HepG2 (cell line): ENCODE measurements around the gene NOTUM. TPM values are rescaled to one million over a fixed set of nuclear protein-coding genes. Genes with fewer than 3 reads are reported as not detected.

ENCODE experiments used
- ARNT2 ChIP-seq: sonication (generic); formaldehyde crosslinking; IDR thresholded peaks from 2 replicates; pipeline ENCODE4 v1.8.0; 2022; ENCODE audit warnings: mild to moderate bottlenecking, low read depth, missing genetic modification reagents, moderate library complexity
- FOSL2 ChIP-seq: sonication (generic); formaldehyde crosslinking; IDR thresholded peaks from 2 replicates; pipeline ENCODE4 v1.4.0; 2020; ENCODE audit warnings: missing genetic modification reagents
- GATAD1 ChIP-seq: IDR thresholded peaks from 2 replicates; pipeline ENCODE4 v1.6.1; 2016; ENCODE audit warnings: missing genetic modification reagents, missing compliant biosample characterization
- HCFC1 ChIP-seq: fragments of 150-350 bp; IDR thresholded peaks from 2 replicates; pipeline ENCODE4 v1.6.1; 2014; ENCODE audit warnings: low read depth, low read length
- HNRNPL ChIP-seq: fragments of 200-400 bp; formaldehyde crosslinking; IDR thresholded peaks from 2 replicates; pipeline ENCODE4 v1.6.1; 2017; ENCODE audit warnings: mild to moderate bottlenecking, low read depth, low read length
- IKZF4 ChIP-seq: sonication (generic); formaldehyde crosslinking; IDR thresholded peaks from 2 replicates; pipeline ENCODE4 v1.5.1; 2020; ENCODE audit warnings: borderline replicate concordance, mild to moderate bottlenecking, low read depth, missing genetic modification reagents; ENCODE audit errors: not compliant biosample characterization
- KDM5A ChIP-seq: fragments of 200-600 bp; sonication (generic); IDR thresholded peaks from 2 replicates; pipeline ENCODE4 v1.7.0; 2018; ENCODE audit warnings: antibody characterized with exemption, mild to moderate bottlenecking, low read length, borderline replicate concordance
- MEIS2 ChIP-seq: sonication (generic); formaldehyde crosslinking; IDR thresholded peaks from 2 replicates; pipeline ENCODE4 v1.9.0; 2021; ENCODE audit warnings: mild to moderate bottlenecking, missing genetic modification reagents
- NR2C2 ChIP-seq: sonication (generic); formaldehyde crosslinking; IDR thresholded peaks from 2 replicates; pipeline ENCODE4 v1.4.0; 2020; ENCODE audit warnings: missing genetic modification reagents, mild to moderate bottlenecking, moderate library complexity, borderline replicate concordance
- PHF8 ChIP-seq: sonication (generic); formaldehyde crosslinking; IDR thresholded peaks from 2 replicates; pipeline ENCODE4 v1.5.0; 2020; ENCODE audit warnings: missing genetic modification reagents
- PPARG ChIP-seq: conservative IDR thresholded peaks from 2 replicates; pipeline ENCODE4 v1.6.1; 2016; ENCODE audit warnings: missing biosample characterization, missing genetic modification reagents
- RBFOX2 ChIP-seq: fragments of 200-400 bp; formaldehyde crosslinking; IDR thresholded peaks from 2 replicates; pipeline ENCODE4 v1.6.1; 2017; ENCODE audit warnings: low read depth, mild to moderate bottlenecking, low read length
- RNF2 ChIP-seq: fragments of 450-650 bp; conservative IDR thresholded peaks from 2 replicates; pipeline ENCODE4 v1.6.1; 2016; ENCODE audit warnings: low read depth
- RXRB ChIP-seq: IDR thresholded peaks from 2 replicates; pipeline ENCODE4 v1.6.1; 2016; ENCODE audit warnings: borderline replicate concordance, missing genetic modification reagents, missing compliant biosample characterization
- TBP ChIP-seq: sonication (generic); formaldehyde crosslinking; IDR thresholded peaks from 2 replicates; pipeline ENCODE4 v1.5.0; 2020; ENCODE audit warnings: missing genetic modification reagents
- YEATS4 ChIP-seq: sonication (generic); formaldehyde crosslinking; IDR thresholded peaks from 2 replicates; pipeline ENCODE4 v1.4.0; 2020; ENCODE audit warnings: missing genetic modification reagents, borderline replicate concordance
- ZFP37 ChIP-seq: sonication (generic); formaldehyde crosslinking; IDR thresholded peaks from 2 replicates; pipeline ENCODE4 v1.4.0; 2020; ENCODE audit warnings: missing genetic modification reagents, borderline replicate concordance
- ZFX ChIP-seq: sonication (generic); formaldehyde crosslinking; IDR thresholded peaks from 2 replicates; pipeline ENCODE4 v1.4.0; 2020; ENCODE audit warnings: mild to moderate bottlenecking, low read depth, missing genetic modification reagents, moderate library complexity
- ZMYM4 ChIP-seq: sonication (generic); formaldehyde crosslinking; IDR thresholded peaks from 2 replicates; pipeline ENCODE4 v1.8.1; 2023; ENCODE audit warnings: mild to moderate bottlenecking, missing genetic modification reagents
- ZNF441 ChIP-seq: sonication (generic); formaldehyde crosslinking; IDR thresholded peaks from 2 replicates; pipeline ENCODE4 v1.7.0; 2021; ENCODE audit warnings: missing genetic modification reagents, borderline replicate concordance
- ZNF460 ChIP-seq: sonication (generic); formaldehyde crosslinking; IDR thresholded peaks from 2 replicates; pipeline ENCODE4 v1.5.1; 2020; ENCODE audit warnings: missing genetic modification reagents, mild to moderate bottlenecking, borderline replicate concordance
- ZNF558 ChIP-seq: sonication (generic); formaldehyde crosslinking; IDR thresholded peaks from 2 replicates; pipeline ENCODE4 v1.9.0; 2022; ENCODE audit warnings: mild to moderate bottlenecking, missing genetic modification reagents, borderline replicate concordance
- ZNF563 ChIP-seq: sonication (generic); formaldehyde crosslinking; IDR thresholded peaks from 2 replicates; pipeline ENCODE4 v1.8.0; 2022; ENCODE audit warnings: mild to moderate bottlenecking, moderate library complexity, missing genetic modification reagents
- ZNF768 ChIP-seq: sonication (generic); formaldehyde crosslinking; IDR thresholded peaks from 2 replicates; pipeline ENCODE4 v1.4.0; 2020; ENCODE audit warnings: missing genetic modification reagents
- ZSCAN25 ChIP-seq: sonication (generic); formaldehyde crosslinking; IDR thresholded peaks from 2 replicates; pipeline ENCODE4 v1.8.0; 2022; ENCODE audit warnings: mild to moderate bottlenecking, missing genetic modification reagents
- ZSCAN29 ChIP-seq: sonication (generic); formaldehyde crosslinking; conservative IDR thresholded peaks from 2 replicates; pipeline ENCODE4 v1.4.0; 2020; ENCODE audit warnings: mild to moderate bottlenecking, missing genetic modification reagents
- polyA plus RNA-seq, 8 experiments: library from polyadenylated mRNA; depleted of rRNA in 3 of 8; stranded (reverse) in 7 of 8; unstranded in 1 of 8; fragments of >200 nt; fragmentation: Illumina TruSeq in 4 of 8; extraction: Trizol in 4 of 8; gene quantifications; 2 replicates each; pipeline versions ENCODE4 v1.2.1 to v1.2.3, GENCODE V29; 2011 to 2016; ENCODE audit warnings: low read depth in 4 of 8, missing spikeins in 1 of 8, mixed read lengths in 1 of 8; ENCODE audit not compliant: insufficient read depth in 1 of 8
- total RNA-seq, 5 experiments: library from RNA; depleted of rRNA; stranded (reverse); fragments of >200 nt; fragmentation: Illumina TruSeq; extraction: Trizol; gene quantifications; 2 replicates each; pipeline ENCODE4 v1.2.3, GENCODE V29; 2016; ENCODE audit warnings: low read depth in 1 of 5
- TF ChIP-seq, protein P1 (sequence below): sonication (generic); formaldehyde crosslinking; IDR thresholded peaks from 2 replicates; pipeline ENCODE4 v1.9.0; 2021; ENCODE audit warnings: missing genetic modification reagents, mild to moderate bottlenecking, borderline replicate concordance
- TF ChIP-seq, protein P2 (sequence below): IDR thresholded peaks from 2 replicates; pipeline ENCODE4 v1.6.1; 2016; ENCODE audit warnings: missing compliant biosample characterization, missing genetic modification reagents, borderline replicate concordance

Gene NOTUM
- total and polyA plus RNA-seq, 2 of the 13 experiments (the other 11 are each of a cell fraction or from before 2014, with no cell fraction given) = 150 to 160 TPM

DNA sequence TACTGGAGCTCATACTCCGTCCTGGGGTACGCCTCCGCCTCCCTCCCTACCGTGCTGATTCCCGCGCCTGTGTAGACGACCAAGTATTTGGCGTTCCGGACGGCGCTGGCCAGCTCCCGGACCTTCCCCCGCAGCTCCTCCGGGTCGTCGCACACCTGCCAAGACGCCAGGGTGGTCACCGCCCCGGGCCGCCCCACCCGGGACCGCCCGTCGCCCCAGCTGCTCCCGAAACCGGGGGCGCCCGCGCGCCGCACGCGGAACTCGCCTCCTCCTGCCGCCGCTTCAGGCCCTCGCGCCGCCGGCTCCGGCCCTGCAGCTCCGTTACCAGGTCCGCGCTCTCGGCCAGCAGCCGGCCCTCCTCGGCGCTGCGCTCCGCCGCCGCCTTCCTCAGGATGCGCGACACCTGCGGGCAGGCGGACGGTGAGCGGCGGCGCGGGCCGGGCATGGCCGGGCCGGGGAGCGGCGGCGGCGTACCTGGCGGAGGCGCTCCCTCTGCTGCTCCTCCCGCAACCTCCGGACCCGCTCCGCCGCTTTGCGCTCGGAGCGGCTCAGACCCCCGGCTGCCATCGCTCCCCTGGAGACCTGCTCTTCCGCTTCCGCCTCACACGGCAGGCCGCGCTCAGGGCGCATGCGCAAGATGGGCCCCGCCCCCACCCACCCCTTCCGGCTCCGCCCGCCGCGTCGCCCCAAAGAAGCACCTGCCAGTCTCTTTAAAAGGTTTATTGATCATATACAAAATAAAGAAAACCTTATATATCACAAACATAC lies 43.2 kb downstream of the NOTUM start, which contains the start of gene SIRT7 (continued):
- no peak for TF ChIP-seq PPARG
- peak; percentile 88; the same call in 1 of the 2 replicates for TF ChIP-seq ARNT2 (CRISPR knock-in tag)
- no peak for TF ChIP-seq ZMYM4 (CRISPR knock-in tag)
- no peak for TF ChIP-seq HNRNPL
- peak; percentile 42; the same call in 1 of the 2 replicates for TF ChIP-seq PHF8
- 0 out of 2 replicates have a peak, but pooled peaks have one; percentile 40 for TF ChIP-seq MEIS2 (CRISPR knock-in tag)
- TF ChIP-seq IKZF4 (CRISPR knock-in tag) = peak; percentile 66
- TF ChIP-seq ZFP37 (CRISPR knock-in tag) = no peak
- TF ChIP-seq ZNF558 (CRISPR knock-in tag) = peak; percentile 57; the same call in 1 of the 2 replicates
- TF ChIP-seq TBP = no peak
- TF ChIP-seq ZFX = peak; percentile 72
- TF ChIP-seq HCFC1 = peak; percentile 11; the same call in 1 of the 2 replicates
- TF ChIP-seq ZNF563 (CRISPR knock-in tag) = peak; percentile 56; the same call in 1 of the 2 replicates
- TF ChIP-seq RNF2 = 0 out of 2 replicates have a peak, but pooled peaks have one; percentile 29
- peak; percentile 37; the same call in 1 of the 2 replicates for TF ChIP-seq NR2C2 (CRISPR knock-in tag)
- TF ChIP-seq, protein P1, sequence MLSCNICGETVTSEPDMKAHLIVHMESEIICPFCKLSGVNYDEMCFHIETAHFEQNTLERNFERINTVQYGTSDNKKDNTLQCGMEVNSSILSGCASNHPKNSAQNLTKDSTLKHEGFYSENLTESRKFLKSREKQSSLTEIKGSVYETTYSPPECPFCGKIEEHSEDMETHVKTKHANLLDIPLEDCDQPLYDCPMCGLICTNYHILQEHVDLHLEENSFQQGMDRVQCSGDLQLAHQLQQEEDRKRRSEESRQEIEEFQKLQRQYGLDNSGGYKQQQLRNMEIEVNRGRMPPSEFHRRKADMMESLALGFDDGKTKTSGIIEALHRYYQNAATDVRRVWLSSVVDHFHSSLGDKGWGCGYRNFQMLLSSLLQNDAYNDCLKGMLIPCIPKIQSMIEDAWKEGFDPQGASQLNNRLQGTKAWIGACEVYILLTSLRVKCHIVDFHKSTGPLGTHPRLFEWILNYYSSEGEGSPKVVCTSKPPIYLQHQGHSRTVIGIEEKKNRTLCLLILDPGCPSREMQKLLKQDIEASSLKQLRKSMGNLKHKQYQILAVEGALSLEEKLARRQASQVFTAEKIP (CRISPR knock-in tag) = no peak
- peak; percentile 93; the same call in 1 of the 2 replicates for TF ChIP-seq ZSCAN29 (CRISPR knock-in tag)
- 0 out of 2 replicates have a peak, but pooled peaks have one; percentile 4 for TF ChIP-seq FOSL2 (CRISPR knock-in tag)
- peak; percentile 88 for TF ChIP-seq RBFOX2
- peak; percentile 37; the same call in 1 of the 2 replicates for TF ChIP-seq ZSCAN25 (CRISPR knock-in tag)
- peak; percentile 76; the same call in 1 of the 2 replicates for TF ChIP-seq KDM5A
- TF ChIP-seq GATAD1 = peak; percentile 87
- peak; percentile 56; the same call in 1 of the 2 replicates for TF ChIP-seq ZNF441 (CRISPR knock-in tag)
- peak; percentile 12; the same call in 1 of the 2 replicates for TF ChIP-seq YEATS4
- peak; percentile 16; the same call in 1 of the 2 replicates for TF ChIP-seq RXRB (CRISPR knock-in tag)
- no peak for TF ChIP-seq ZNF460
- TF ChIP-seq, protein P2, sequence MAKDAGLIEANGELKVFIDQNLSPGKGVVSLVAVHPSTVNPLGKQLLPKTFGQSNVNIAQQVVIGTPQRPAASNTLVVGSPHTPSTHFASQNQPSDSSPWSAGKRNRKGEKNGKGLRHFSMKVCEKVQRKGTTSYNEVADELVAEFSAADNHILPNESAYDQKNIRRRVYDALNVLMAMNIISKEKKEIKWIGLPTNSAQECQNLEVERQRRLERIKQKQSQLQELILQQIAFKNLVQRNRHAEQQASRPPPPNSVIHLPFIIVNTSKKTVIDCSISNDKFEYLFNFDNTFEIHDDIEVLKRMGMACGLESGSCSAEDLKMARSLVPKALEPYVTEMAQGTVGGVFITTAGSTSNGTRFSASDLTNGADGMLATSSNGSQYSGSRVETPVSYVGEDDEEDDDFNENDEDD (CRISPR knock-in tag) = peak; percentile 44; the same call in 1 of the 2 replicates
- TF ChIP-seq ZNF768 = peak; percentile 51
